SIG-M5 treated with dmso at 0.1 percent for 504 hours (cell line): Measurements from ENCODE around the gene CDH23.

Experiments
- DNase-seq: peaks from one replicate; lab custom pipeline; 2025; ENCODE audit not compliant: unreplicated experiment; lab: John Stamatoyannopoulos, UW

Gene CDH23

DNA sequence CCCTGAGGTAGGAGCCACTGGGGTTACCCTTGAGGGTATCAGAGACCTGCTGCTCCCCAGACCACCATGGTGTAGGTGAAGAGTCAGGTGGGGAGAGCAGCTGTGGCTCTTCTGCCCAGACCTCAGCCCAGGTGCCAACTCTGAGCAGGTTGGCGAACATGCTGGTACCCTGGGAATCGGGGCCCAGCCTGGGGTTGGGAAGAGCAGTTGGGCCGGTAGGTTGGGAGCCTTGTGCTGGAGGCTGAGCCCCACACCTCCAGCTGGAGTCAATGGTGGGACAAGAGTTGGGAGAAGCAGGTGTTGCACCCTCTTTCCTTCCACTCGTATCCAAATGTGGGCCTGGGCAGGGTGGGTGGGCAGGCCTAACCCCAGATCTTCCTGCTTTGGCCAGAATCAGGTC is 114.5 kb downstream of the CDH23 start:
- DNase-seq = no peak

DNA sequence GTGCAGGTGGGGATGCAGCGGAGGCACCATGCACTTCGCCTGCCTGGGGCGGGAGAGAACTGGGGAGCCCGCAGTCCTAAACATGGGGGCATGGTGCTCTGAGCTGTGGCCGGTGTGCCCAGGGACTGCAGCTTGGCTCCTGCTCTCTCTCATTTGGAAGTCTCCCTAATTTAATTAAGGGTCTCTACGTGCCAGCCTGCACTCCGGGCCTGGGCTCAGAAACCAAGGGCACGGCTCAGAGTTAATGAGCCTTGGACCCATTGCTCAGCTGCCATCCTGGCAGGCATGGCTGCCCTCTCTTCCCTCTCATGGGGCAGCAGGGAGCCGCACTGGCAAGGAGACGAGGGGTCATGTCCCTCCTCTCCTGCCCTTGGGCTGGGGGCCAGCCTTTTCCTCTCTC is 115.6 kb downstream of the CDH23 start:
- no peak for DNase-seq

DNA sequence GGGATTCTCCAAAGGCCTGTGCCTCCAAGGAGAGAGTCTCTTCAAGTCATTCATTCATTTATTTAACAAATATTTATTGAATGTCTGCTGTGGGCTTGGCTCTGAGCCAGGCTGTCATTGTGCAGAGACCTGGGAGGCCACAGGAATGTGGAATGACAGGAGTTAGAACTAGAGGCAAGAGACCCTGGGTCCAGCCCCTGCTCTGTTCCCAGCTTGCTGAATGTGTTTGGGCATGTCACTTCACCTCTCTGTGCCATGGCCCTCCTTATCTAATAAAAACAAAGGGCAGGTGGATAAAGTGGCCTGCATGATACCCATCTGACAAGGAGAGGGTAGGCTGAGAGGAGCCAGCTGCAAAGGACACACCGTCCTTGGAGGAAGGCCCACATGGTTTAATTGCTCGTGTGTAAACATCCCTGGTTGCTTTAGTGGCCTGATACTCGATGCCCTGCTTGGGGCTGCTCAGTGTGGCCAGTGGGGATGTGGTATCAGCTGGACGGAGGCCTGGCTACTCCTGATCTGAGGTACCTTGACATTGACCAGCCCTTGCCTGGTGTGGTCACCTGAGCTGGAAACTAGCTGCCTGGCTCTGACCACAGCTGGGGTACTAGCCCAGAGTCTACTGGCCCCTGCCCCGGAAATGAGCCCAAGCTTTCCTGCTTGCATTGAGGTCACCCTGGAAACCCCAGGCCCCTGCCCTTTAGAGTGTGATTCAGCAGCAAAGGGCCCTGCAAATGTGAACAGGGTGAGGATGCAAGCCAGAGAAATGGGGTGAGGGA is 116.2 kb downstream of the CDH23 start:
- DNase-seq = no peak

DNA sequence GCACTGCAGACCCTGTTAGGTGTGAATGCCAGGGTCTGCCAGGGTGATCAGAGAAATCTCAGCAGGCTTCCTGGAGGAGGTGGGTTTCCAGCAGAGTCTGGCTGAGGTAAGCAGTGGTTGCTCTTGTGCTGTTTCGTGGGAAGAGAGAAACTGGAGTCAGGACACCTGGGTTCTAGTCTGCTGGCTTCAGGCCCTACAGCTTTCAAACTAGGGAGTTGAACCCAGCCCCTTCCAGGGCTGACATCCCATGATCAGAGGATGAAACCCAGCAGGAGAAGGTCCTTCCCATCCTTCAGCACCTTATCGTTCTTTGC is 116.8 kb downstream of the CDH23 start:
- no peak for DNase-seq

DNA sequence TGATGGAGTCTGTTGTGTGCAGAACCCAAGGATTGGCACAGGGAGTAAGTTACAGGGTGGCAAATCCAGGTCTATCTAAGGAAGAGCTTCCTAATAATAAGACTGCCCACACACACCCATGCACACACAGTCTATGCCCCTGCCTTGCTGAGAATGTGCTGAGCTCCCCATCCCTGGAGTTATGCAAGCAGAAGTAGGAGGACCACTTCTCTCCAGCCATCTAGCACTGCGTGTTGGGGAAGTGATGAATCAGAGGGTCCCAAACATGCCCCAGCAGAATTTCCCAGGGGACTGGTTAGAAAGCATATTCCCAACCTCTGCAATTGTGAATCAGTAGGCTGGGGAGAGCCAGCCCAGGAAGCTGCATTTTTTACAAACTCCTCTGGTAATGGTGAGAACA is 117.2 kb downstream of the CDH23 start:
- DNase-seq = no peak

DNA sequence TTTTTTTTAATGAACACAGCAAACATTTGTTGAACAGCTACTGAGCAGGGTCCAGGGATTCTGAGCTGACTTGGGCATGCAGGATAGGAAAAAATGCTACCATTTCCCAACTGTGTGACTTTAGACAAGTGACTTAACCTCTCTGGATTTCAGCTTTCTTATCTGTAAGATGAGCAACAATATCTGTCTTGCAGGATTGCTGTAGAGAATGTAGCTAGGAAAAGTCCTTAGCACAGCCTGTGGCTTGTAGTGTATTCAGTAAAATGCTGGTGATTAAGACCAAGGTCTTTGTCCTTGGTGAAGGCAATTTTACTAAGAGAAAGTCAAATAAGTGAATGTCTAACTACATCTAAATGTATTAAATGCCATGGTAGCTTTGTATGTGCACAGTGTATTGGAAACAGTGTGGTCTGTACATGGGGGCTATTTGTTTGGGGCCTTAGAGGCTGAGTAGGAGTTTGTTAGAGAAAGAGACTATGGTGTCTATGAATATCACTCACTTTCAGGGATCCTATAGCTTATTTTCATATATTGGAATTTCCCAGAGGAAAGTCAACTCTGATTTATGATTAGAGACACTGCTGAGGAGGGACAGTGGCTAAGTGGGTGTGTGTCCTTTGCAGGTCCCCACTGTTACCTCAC is 118.9 kb downstream of the CDH23 start:
- DNase-seq = no peak

DNA sequence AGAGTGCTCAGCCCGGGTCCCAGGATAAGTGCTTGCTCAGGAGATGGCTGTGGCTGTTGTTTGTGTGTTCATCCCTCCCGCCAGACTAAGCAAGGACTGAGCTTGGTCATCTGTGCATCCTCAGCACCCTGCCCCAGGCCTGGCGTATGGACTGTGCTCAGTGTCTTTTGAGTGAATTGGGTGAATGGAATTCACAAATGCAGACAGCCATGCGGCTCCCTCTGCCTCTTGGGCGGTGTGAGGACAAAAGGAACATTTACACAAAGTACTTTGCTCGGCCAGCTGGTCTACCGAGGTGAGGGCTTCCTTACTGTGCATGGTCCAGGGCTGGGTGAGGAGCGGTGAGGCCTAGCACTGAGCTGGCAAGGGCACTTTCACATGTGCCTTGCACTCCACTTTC is 120.2 kb downstream of the CDH23 start:
- DNase-seq = no peak

DNA sequence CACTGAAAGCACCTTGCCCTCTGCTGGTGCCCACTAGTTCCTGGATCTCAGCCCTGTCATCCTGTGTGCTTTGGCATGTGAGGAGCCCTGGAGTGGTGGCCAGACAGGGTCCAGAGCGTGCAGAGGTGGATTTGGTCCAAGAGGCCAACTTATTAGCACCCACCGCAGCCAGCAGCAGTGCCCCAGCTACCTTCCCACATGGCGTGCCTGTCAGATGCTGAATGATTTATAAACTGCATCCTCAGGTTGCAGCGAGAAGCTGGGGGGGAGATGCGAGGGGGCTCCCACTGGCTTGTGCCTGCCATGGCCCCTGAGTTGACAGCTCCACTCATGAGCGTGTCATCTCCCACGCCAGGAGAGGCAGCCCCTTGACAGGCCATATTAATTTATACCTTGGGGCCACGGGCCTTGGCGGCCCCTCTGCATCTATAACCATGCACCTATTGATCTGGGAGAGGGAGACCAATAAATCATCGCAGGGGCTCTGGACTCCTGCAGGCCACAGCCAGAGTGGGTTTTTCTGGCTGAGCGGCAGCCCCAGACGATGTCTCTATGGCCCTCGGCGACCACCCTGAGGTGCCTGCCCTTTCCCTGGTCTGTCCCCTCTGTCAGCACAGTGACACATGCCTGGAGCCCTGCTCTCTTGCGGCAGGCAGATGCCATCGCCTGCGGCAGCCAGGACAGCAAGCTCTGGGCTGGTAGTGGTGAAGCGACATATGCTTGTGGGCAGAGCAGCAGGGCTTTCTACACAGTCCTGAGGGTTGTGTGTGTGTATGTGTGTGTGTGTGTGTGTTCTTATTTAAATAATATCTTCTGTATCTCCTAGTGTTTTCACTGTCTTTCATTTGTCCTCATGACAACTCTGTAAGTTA is 120.8 kb downstream of the CDH23 start:
- DNase-seq = no peak

DNA sequence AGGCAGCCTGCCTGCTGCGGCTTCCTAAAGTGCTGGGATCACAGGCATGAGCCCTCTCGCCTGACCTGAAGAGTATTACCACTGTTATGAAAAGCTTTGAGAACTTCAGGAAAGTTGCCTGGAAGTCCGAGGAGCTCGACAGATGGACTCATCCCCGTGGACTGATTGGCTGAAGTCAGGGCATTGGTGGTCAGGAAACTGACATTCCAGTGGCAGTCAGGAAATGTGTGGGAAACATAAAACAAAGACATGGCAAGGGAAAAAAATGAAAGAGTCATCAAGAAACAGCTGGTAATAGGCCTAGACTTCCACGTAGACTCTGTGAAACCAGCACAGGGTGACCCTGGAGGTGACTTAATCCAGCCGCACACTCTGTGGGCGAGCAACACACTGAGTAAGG is 123.3 kb downstream of the CDH23 start:
- DNase-seq = no peak

DNA sequence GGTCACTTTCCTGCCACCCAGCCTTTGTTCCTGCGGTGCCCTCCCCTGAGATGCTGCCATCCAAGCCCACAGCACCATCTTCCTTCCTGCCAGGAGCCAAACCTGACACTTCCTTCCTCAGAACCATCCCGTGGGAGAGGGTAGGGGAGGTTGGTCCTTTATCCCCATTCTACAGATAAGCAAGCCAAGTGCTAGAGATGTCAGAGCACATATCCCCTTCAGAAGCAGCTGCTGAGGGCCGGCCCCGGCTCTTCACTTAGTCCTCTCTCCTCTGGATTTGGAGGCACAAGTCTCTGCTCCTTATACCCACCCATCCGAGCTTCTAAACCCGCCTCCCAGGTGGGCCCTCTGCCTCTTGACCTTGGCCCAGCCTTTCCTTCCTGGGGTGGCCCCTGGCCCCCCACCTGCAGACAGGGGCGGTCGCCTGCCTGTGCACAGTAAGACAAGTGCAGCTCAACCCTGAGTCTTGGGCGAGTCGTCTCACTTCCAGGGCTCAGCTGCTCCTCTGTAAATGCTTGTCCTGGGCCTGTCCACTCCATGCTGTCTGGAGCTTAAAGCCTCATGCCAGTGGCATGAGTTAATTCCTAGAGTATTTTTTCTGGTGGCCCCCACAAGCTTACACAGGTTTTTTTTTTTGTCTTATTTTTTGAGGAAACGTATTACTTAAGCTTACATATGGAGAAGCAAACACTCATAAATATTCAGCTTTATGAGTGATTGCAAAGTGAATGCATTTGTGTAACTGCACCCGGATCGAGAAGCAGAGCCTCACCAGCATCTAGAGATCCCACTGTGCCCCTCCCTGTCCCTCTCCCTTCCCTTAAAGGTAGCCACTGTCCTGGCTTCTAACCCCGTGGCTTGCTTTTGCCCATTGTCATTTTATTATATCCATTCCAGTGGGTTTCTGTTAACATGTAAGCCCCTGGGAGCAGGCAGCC is 125.1 kb downstream of the CDH23 start:
- no peak for DNase-seq

DNA sequence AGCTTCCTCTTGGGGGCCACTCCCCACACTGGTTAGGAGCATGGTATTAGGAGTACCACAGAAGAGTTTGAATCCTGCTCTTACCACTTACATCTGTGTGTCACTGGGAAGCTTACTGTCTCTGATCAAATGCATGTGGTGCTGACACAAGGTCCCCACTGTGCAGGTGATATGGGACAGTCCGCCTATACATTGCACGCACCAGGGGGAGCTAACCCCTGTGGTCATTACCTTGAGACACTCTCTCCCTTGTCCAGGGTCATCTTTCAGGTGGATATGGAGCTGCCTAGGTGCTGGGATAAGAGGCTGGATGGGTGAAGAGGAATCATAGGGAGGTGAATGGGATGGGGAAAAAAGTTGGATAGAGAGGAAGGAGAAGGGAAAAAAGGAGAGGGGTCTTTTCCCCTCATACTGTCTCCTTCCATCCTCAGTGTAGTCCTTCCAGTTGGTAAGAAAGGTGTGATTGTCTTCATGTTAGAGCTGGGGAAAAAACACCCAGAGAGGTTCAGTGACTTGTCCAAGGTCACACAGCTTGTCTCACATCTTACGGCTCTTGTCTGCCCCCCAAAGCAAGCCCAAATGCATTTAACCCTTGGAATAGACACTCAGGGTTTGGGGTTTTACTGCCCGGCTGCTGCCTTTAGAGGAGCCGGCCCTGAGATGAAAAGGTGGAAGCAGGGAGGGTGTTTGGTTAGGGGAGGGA is 125.9 kb downstream of the CDH23 start:
- DNase-seq = no peak

DNA sequence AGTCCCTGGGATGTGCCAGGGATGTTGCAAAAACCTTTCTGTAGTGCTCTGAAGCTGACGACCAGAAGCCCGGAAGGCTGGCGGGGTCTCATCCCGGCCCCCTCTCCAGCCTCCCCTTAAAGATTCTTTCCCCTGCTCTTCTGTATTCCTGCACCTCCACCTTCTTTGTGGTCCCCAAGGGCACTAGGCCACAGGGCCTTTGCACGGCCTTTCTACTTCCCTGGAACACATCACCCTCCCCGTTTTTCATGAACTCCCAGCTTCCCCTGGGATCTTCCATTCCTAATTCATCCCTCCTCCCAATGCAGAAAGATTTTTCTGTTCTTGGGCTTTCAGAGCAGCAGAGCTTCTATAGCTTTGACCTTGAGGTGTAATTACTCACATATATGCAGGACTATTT is 127.0 kb downstream of the CDH23 start:
- no peak for DNase-seq

DNA sequence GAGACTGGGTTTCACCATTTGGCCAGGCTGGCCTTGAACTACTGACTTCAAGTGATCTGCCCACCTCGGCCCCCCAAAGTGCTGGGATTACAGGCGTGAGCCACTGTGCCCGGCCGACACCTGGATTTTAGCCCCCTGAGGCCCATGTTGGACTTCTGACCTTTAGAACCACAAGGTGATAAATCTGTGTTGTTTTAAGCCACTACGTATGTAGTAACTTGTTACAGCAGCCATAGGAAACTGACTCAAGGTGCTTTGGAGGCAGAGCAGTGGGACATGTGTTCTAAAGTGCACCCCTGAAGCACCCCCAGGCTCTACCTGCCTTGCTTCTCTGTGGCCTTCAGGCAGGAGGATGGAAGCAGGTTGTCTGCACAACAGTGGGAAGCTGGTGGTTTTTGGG is 128.4 kb downstream of the CDH23 start:
- DNase-seq = no peak

DNA sequence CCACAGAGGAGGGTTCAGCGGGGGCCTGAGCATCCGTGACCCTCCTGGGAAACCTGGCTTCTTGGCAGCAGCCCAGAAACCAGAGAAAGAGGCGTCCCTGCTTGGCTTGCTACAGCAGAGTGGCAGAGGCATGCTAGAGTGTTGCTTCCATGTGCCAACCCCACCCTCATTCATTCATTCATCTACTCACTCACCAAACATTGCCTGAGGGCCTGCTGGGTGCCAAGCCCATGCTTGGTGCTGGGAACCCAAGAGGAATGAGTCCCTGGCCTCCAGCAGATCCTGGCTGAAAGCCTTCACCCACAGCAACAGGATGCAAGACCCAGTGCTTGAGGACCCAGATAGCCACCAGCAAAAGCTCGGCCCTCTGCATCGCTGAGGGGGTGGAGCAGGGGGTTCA is 129.0 kb downstream of the CDH23 start:
- no peak for DNase-seq

DNA sequence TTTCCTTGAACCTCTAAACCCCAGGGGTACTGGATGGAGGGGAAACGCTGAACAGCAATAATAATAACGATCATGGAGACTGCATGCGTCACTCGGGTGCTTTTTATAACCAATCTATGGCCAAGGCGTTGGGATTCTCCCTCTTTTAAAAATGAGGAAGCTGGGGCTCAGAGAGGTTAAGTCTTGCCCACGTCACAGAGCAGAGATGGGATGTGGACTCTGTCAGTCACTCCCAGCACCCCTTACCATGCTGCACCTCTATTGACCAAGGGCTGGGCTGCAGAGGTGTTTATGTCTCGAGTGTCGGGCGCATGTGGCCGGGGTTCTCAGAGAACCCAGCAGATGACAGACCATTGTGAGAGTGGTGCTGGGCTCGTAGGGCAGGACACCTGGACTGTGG is 129.9 kb downstream of the CDH23 start:
- DNase-seq = no peak

DNA sequence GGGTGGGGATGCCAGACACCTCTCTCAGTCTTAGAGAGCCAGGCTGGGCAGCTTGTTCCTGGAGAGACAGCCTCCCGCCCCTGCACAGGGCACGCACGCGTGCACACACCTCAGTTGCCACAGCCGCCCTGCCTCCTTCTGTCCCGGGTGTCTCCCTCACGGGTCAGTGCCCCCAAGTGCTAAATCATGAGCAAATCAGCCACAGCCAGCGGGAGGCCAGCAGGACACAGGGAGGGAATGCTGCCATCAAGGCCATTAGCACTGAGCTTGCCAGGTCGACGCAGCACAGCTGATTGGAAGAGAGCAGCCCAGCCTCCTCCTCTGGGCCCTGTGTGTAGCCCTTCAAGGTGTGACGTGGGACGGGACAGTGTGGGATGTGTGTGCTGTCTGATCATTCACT is 130.4 kb downstream of the CDH23 start:
- no peak for DNase-seq

DNA sequence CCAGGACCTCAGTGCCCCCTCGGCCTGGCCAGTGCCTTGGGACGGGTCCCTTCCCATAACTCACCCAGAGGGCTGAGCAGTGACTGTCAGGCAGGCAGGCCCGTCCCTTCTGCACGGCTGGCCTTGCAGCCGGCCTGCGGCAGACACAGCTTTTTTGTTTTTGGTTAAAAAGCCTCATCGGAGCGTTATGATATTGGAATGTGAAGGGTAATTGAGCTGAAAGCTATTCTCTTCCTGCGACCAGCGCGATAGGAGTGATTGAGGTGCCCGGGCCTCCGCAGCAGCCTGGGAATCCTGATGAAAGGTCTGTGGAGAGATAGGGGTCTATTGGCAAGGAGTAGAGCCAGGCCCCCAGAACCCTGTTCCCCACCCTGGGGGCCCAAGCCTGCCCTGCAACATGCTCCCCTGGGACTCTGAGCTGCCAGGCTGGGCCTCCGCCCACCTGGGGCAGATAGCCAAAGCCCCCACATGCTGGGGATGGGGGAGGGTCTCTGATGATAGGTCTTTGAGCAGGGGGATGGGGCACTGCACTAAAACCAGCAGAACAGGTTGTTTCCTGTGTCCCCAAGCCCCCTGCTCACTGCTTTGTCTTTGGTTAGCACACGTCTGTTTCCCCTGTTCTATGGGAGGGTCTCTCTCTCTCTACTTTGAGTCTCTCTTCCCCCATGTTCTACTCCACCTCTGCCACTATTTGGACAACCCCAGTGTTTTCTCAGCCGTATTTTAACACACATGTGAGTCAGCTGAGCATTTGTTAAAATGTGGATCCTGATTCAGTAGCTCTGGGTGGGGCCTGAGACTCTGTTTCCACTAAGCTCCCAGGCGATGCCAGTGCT is 131.9 kb downstream of the CDH23 start:
- no peak for DNase-seq

DNA sequence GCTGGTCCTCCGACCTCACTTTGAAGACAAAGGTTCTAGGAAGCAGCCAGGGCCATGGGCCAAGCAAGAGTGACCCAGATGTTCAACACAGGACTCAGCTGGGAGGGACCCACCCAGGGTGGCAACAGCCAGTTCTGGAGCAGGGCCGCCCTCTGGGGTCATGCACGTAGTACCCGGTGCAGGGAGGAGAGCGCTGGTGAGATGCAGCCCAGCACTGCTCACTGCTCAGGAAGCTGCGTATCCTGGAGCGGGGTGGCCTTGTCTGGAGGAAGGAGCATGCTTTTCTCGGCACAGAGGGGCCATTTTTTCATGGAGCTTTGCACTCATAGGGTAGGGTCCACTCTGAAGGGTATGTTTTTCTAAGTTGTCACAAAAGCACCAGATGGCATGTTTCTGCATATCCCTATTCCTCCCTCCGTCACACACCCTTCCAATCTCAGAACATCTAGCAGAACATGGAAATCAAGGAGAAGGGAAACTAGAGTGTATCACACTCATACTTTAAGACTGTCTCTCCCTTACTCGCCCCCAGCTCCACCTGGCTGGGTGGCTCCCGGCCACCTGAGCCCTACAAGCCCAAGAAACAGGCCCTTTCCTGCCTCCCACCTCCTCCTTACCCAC is 132.6 kb downstream of the CDH23 start:
- no peak for DNase-seq

DNA sequence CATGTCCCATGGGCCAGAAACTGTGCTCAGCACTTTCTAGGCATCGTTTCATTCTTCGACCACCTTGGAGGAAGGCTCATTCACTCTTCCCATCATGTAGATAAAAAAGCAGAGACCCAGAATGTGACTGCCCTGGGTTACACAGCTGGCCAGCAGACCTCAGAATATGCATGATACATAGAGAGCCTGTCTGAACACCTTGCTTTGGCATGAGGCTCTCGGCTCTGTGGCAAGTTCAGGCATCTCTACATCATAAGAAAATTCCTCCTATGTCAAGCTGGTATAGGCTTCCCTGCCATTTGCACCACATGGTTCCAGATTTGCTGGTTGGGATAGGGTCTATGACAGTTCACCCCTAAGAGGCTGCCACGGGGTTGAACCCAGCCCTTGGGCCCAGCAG is 134.1 kb downstream of the CDH23 start:
- no peak for DNase-seq
